Astrocyte (in vitro differentiated cells and primary cell): Measurements from ENCODE around the gene TMEM184B.

Source experiments
- EZH2 ChIP-seq: IDR thresholded peaks from 2 replicates; pipeline ENCODE4 v1.6.1; 2012; ENCODE audit warnings: mild to moderate bottlenecking, low read length, inconsistent platforms; ENCODE audit not compliant: insufficient read depth
- TF ChIP-seq, protein P1 (sequence below): IDR thresholded peaks from 2 replicates; pipeline ENCODE4 v1.5.1; 2011; ENCODE audit warnings: low read depth, mild to moderate bottlenecking, inconsistent platforms, low read length, moderate library complexity; ENCODE audit not compliant: insufficient read depth

DNA sequence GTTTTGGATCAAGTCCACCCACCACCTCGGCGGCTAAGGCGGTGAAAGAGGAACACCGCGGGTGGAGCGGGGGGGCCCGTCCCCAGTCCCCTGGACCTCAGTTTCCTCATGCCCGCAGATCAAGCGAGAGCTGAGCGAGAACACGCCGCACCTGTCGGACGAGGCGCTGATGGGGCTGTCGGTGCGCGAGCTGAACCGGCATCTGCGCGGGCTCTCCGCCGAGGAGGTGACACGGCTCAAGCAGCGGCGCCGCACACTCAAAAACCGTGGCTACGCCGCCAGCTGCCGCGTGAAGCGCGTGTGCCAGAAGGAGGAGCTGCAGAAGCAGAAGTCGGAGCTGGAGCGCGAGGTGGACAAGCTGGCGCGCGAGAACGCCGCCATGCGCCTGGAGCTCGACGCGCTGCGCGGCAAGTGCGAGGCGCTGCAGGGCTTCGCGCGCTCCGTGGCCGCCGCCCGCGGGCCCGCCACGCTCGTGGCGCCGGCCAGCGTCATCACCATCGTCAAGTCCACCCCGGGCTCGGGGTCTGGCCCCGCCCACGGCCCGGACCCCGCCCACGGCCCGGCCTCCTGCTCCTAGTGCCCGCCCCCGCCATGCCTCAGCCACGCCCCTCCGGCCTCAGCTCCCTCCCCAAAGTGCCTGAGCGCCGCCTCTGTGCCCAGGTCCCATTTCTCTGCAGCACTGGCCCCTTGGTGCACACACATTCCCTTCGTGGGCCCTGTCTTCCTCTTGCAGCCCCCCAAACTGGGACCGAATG, 58.3 kb downstream of the TMEM184B start:
- TF ChIP-seq, protein P1, sequence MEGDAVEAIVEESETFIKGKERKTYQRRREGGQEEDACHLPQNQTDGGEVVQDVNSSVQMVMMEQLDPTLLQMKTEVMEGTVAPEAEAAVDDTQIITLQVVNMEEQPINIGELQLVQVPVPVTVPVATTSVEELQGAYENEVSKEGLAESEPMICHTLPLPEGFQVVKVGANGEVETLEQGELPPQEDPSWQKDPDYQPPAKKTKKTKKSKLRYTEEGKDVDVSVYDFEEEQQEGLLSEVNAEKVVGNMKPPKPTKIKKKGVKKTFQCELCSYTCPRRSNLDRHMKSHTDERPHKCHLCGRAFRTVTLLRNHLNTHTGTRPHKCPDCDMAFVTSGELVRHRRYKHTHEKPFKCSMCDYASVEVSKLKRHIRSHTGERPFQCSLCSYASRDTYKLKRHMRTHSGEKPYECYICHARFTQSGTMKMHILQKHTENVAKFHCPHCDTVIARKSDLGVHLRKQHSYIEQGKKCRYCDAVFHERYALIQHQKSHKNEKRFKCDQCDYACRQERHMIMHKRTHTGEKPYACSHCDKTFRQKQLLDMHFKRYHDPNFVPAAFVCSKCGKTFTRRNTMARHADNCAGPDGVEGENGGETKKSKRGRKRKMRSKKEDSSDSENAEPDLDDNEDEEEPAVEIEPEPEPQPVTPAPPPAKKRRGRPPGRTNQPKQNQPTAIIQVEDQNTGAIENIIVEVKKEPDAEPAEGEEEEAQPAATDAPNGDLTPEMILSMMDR: no peak
- TF ChIP-seq EZH2: no peak
